Right lobe of liver (tissue), 6 donors: Measurements from ENCODE around the gene HIVEP2. TPM values are rescaled to one million over a fixed set of nuclear protein-coding genes. Genes with fewer than 3 reads are reported as not detected.

Experiments used
- ATAC-seq, 4 donors: fragments of 200-7000 bp; cut with Tn5 transposase; one replicate each; pipeline ENCODE4 v1.9.1; 2020; ENCODE audit warnings: mild to moderate bottlenecking in 4 of 4, moderate library complexity in 4 of 4
- DNase-seq, 3 donors: peaks; one replicate each; pipeline ENCODE4 v3.0.0-alpha.2; 2020
- H3K27ac ChIP-seq, 3 donors: fragments of 200-600 bp; one replicate each; pipeline ENCODE4 v1.8.0; 2022
- H3K27me3 ChIP-seq, 2 donors: fragments of 200-600 bp; one replicate each; pipeline ENCODE4 v1.8.0; 2022
- H3K36me3 ChIP-seq, 4 donors: fragments of 200-600 bp; sonication (generic) in 1 of 4; one replicate each; pipeline versions ENCODE4 v1.5.1 to v1.8.0; 2017 to 2022; ENCODE audit warnings: control low read depth in 1 of 4
- H3K4me1 ChIP-seq, 4 donors: fragments of 200-600 bp; sonication (generic) in 1 of 4; one replicate each; pipeline versions ENCODE4 v1.5.1 to v1.8.0; 2017 to 2022; ENCODE audit warnings: control low read depth in 1 of 4
- H3K4me3 ChIP-seq, 3 donors: fragments of 200-600 bp; one replicate each; pipeline ENCODE4 v1.8.0; 2022
- H3K9me3 ChIP-seq, 4 donors: fragments of 200-600 bp; sonication (generic) in 1 of 4; one replicate each; pipeline versions ENCODE4 v1.5.1 to v1.8.0; 2017 to 2022; ENCODE audit warnings: control low read depth in 1 of 4
- CTCF ChIP-seq, 4 donors: fragments of 200-600 bp in 3 of 4; fragments of 450-650 bp in 1 of 4; IDR thresholded peaks; one replicate each; pipeline versions ENCODE4 v1.5.1 to v1.8.0; 2016 to 2022; ENCODE audit warnings: antibody characterized with exemption in 4 of 4, mild to moderate bottlenecking in 2 of 4
- POLR2A ChIP-seq: fragments of 450-650 bp; IDR thresholded peaks from one replicate; pipeline ENCODE4 v1.6.1; 2017; ENCODE audit warnings: antibody characterized with exemption, mild to moderate bottlenecking
- WGBS: methylation state at CpG from one replicate; pipeline ENCODE4 v1.1.6; 2018; ENCODE audit warnings: low coverage, low lambda C conversion rate; ENCODE audit not compliant: insufficient coverage; ENCODE audit errors: missing lambda C conversion rate; 5-methylcytosine and 5-hydroxymethylcytosine counted together
- intact Hi-C, 2 donors: fragments of 100-400 bp; cut with DNase I; formaldehyde crosslinking; loops; one replicate each; pipeline versions ENCODE4 v1.11.2 to v1.14.1; 2022
- total RNA-seq, 6 experiments: library from RNA; depleted of rRNA in 2 of 6; stranded (reverse); fragments of >200 nt in 2 of 6; fragmentation: NEBNext Ultra II Directional in 3 of 6; extraction: Animal tissue kit (Norgen Biotek cat#: 25700) in 3 of 6; gene quantifications; one replicate each; pipeline versions ENCODE4 v1.1.0 to v1.2.4, GENCODE V29; 2016 to 2023
- donor health status: DM: no; HTN: yes; CAD: no.
- donor health status: DM: no; HTN: no; CAD: no.
- donor health status: DM: no; HTN: no; CAD: no.
- donor health status: DM: no; HTN: yes; CAD: no.
- donor health status: DM: no; HTN: yes; CAD: no.

Gene HIVEP2
- total RNA-seq, 6 experiments from 2014 or later = 3.0 to 8.9 (median 5.1) TPM

DNA sequence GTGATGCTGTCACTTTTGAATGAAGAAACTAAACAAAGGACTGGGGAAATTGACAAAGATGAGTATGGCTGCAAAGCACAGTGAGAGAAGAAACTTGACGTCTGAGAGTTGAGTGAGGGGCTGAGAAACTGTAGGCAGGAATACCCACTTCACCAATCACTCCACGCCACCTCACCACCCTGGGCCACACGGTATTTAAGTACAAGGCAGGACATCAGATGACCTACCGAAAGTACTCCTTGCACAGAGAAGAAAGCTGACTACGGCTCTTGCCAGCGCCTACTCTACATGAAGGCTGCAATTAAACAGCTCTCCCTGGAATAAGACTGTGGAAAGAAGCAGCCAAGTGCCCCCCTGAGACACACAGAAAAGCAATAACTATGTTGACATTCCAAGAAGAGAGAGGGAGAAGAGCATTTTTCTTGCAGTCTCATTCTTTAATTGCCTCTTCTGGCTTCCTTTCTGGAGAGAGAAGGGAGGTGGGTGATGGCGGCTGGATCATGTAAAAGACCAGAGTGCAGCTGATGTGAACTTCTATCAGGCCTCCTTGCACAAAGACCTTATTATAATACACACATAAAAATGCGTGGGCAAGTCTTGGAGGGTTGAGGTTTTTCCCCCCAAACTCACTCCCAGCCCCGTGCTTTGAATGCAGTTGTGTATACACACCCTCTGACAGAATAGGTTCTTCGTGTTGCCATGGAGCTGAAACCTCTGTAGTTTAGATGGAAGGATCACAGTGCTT, 44.6 kb downstream of the HIVEP2 start:
- Histone ChIP-seq H3K27me3 (no peaks in the 10 kb centered on the region), H3K9me3 (no peaks in the 10 kb centered on the region), H3K27ac (no peak overlapping the region), H3K4me3 (no peak overlapping the region), H3K36me3 (no peaks in the 10 kb centered on the region), H3K4me1 (no peaks in the 10 kb centered on the region)
- 84% methylated on average over 5 of the region's 10 CpGs for WGBS
- no peak for TF ChIP-seq POLR2A
- TF ChIP-seq CTCF (IDR thresholded peaks at IDR 0.05) = no peak
- DNase-seq (no peak), ATAC-seq (no peak)
- intact Hi-C loops = no loop called here

- no peaks in the 10 kb centered on the region for H3K4me1 ChIP-seq
- no peak overlapping the region for H3K4me3 ChIP-seq
- H3K36me3 ChIP-seq = no peaks in the 10 kb centered on the region
- WGBS = 82% methylated on average over 6 of the region's 6 CpGs
- no peak for ATAC-seq
- intact Hi-C loops = loop anchor here in 1 of 2 donors (10.0 kb wide), 1 partner anchor 194 kb away; no protein-coding TSS in a partner anchor
- H3K9me3 ChIP-seq = no peaks in the 10 kb centered on the region
- no peak overlapping the region for H3K27ac ChIP-seq
- TF ChIP-seq CTCF (IDR thresholded peaks at IDR 0.05) (no peak), POLR2A (no peak)
- no peaks in the 10 kb centered on the region for H3K27me3 ChIP-seq
- DNase-seq = no peak
Measured at GRCh38 chr6:142898927-142899895, 45.8 kb downstream of the HIVEP2 start.

GRCh38 chr6:142897659-142898058, 47.3 kb downstream of the HIVEP2 start:
- intact Hi-C loops = loop anchor here in 1 of 2 donors (10.0 kb wide), 1 partner anchor 193 kb away; no protein-coding TSS in a partner anchor
- no peaks in the 10 kb centered on the region for H3K4me1 ChIP-seq
- H3K27me3 ChIP-seq = no peaks in the 10 kb centered on the region
- no peak overlapping the region for H3K4me3 ChIP-seq
- no peak overlapping the region for H3K27ac ChIP-seq
- WGBS = 100% methylated on average over 2 of the region's 2 CpGs
- ATAC-seq (no peak), DNase-seq (no peak)
- no peak for TF ChIP-seq POLR2A
- TF ChIP-seq CTCF (IDR thresholded peaks at IDR 0.05) = no peak
- H3K9me3 ChIP-seq = no peaks in the 10 kb centered on the region
- H3K36me3 ChIP-seq = no peaks in the 10 kb centered on the region

DNA sequence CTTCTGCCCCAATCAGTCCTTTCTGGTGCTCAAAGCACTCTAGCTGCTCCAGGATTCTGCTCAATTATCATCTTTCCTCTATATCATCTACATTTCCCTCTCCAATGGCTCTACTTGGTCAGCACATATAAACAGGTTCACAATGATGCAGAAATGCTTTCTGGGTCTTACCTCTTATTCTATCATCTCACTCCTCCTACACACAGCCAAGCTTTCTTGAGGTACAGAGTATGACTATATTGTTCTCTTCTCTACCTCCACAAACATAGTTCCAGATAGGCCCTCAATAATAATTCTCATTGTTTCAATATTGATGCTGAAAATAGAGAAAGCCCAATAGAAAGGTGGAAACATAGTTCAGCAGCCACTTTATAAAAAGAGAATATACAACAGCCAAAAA, 48.2 kb downstream of the HIVEP2 start:
- H3K36me3 ChIP-seq = no peaks in the 10 kb centered on the region
- no peaks in the 10 kb centered on the region for H3K9me3 ChIP-seq
- no peak for DNase-seq
- H3K27me3 ChIP-seq = no peaks in the 10 kb centered on the region
- H3K4me1 ChIP-seq = no peaks in the 10 kb centered on the region
- H3K27ac ChIP-seq = no peak overlapping the region
- no peak for ATAC-seq
- intact Hi-C loops = loop anchor here in 1 of 2 donors (10.0 kb wide), 1 partner anchor 192 kb away; no protein-coding TSS in a partner anchor
- H3K4me3 ChIP-seq = no peak overlapping the region
- no peak for TF ChIP-seq POLR2A
